ENCODE results near the gene ZNF598. TPM values are rescaled to one million over a fixed set of nuclear protein-coding genes. Genes with fewer than 3 reads are reported as not detected.
A peak's percentile ranks its signal among the peaks of the same experiment; 100 is the strongest.

Gene ZNF598
- total and polyA plus RNA-seq, 2 experiments from 2014 or later: 8.5 to 48.6 TPM

GRCh38 chr16:1968146-1968953 lies 41.3 kb downstream of the ZNF598 start:
- DNase-seq (ENCODE audit: low spot score): peak; percentile 23
- peaks cover 10% of the 10 kb centered on the region for H4K20me1 ChIP-seq (replicated peaks; ENCODE audit: insufficient read depth)
- H3K36me3 ChIP-seq (ENCODE audit: insufficient read depth): peaks cover 9% of the 10 kb centered on the region
- no peak for TF ChIP-seq NANOG (IDR thresholded peaks at IDR 0.05; ENCODE audit: borderline replicate concordance)
- TF ChIP-seq REST (IDR thresholded peaks at IDR 0.05; ENCODE audit: unreplicated experiment): no peak
- TF ChIP-seq JUNB (IDR thresholded peaks at IDR 0.05; ENCODE audit: unreplicated experiment): no peak
- no peak for TF ChIP-seq STAT1 (IDR thresholded peaks at IDR 0.05; ENCODE audit: unreplicated experiment)
- TF ChIP-seq EZH2 (IDR thresholded peaks at IDR 0.05; ENCODE audit: low read depth, unreplicated experiment): no peak
- TF ChIP-seq EZH2phosphoT487 (IDR thresholded peaks at IDR 0.05; ENCODE audit: unreplicated experiment): no peak
- TF ChIP-seq POLR2AphosphoS5 (IDR thresholded peaks at IDR 0.05; ENCODE audit: low read depth): no peak
- no peak for TF ChIP-seq ZNF114 (CRISPR knock-in tag; IDR thresholded peaks at IDR 0.05)
- TF ChIP-seq ETS1 (IDR thresholded peaks at IDR 0.05): no peak
- no peak for TF ChIP-seq ZNF331 (CRISPR knock-in tag; IDR thresholded peaks at IDR 0.05; ENCODE audit: low read depth)
- TF ChIP-seq ZNF462 (CRISPR knock-in tag; IDR thresholded peaks at IDR 0.05): no peak
- no peak for TF ChIP-seq CTCF (conservative IDR thresholded peaks at IDR 0.05; ENCODE audit: low read depth in 2 of 2)
- TF ChIP-seq CREB1 (CRISPR knock-in tag; IDR thresholded peaks at IDR 0.05; ENCODE audit: low read depth): no peak
- H3F3A ChIP-seq (replicated peaks; ENCODE audit: low read depth): peaks cover 9% of the 10 kb centered on the region
- ATAC-seq: no peak
- H3K4me1 Mint-ChIP-seq: peaks cover 17% of the 10 kb centered on the region
- peaks cover 43% of the 10 kb centered on the region for H3K79me2 ChIP-seq (replicated peaks; ENCODE audit: insufficient read depth)
- peaks cover 33% of the 10 kb centered on the region for H3K27me3 Mint-ChIP-seq (ENCODE audit: insufficient read depth, low read depth, poor library complexity)
- H3K27ac Mint-ChIP-seq: no peak overlapping the region
- H3K4me2 ChIP-seq: no peak overlapping the region
- peaks cover 18% of the 10 kb centered on the region for H3K36me3 Mint-ChIP-seq (ENCODE audit: low read depth)
- H3K4me3 Mint-ChIP-seq: no peak overlapping the region; the same call in 2 of the 3 replicates
- H3K4me1 ChIP-seq (ENCODE audit: insufficient read depth): peaks cover 23% of the 10 kb centered on the region; the same call in 1 of the 2 replicates
- H3K4me3 ChIP-seq: no peak overlapping the region
- H3K27me3 ChIP-seq (ENCODE audit: insufficient read depth): no peaks in the 10 kb centered on the region
- no peak overlapping the region for H2AFZ ChIP-seq
- H3K27ac ChIP-seq (ENCODE audit: low read depth): no peak overlapping the region
- no peaks in the 10 kb centered on the region for H3K9me2 ChIP-seq (ENCODE audit: insufficient read depth)
- peaks cover 9% of the 10 kb centered on the region; the same call in 2 of the 3 replicates for H3K9me3 Mint-ChIP-seq

Data from GM23338 (cell line).